Body of pancreas (tissue), 4 donors: ENCODE results near the gene OR2A42.
"Not testable (repeated sequence)": the region's sequence is repeated elsewhere in the genome, so short reads cannot be mapped to it uniquely, and the experiment has no call there.

Experiments used
- POLR2A ChIP-seq, 3 donors: fragments of 450-650 bp; IDR thresholded peaks; one replicate each; pipeline ENCODE4 v1.6.1; 2016; ENCODE audit warnings: antibody characterized with exemption in 3 of 3, mild to moderate bottlenecking in 2 of 3
- TF ChIP-seq, protein P1 (sequence below), 7 experiments: fragments of 450-650 bp in 4 of 7; fragments of 200-600 bp in 3 of 7; sonication (generic) in 3 of 7; IDR thresholded peaks; one replicate each; pipeline ENCODE4 v1.5.1; 2016 to 2019; ENCODE audit warnings: antibody characterized with exemption in 7 of 7

- TF ChIP-seq, protein P1, sequence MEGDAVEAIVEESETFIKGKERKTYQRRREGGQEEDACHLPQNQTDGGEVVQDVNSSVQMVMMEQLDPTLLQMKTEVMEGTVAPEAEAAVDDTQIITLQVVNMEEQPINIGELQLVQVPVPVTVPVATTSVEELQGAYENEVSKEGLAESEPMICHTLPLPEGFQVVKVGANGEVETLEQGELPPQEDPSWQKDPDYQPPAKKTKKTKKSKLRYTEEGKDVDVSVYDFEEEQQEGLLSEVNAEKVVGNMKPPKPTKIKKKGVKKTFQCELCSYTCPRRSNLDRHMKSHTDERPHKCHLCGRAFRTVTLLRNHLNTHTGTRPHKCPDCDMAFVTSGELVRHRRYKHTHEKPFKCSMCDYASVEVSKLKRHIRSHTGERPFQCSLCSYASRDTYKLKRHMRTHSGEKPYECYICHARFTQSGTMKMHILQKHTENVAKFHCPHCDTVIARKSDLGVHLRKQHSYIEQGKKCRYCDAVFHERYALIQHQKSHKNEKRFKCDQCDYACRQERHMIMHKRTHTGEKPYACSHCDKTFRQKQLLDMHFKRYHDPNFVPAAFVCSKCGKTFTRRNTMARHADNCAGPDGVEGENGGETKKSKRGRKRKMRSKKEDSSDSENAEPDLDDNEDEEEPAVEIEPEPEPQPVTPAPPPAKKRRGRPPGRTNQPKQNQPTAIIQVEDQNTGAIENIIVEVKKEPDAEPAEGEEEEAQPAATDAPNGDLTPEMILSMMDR (IDR thresholded peaks at IDR 0.05) = not testable (repeated sequence)
- TF ChIP-seq POLR2A (IDR thresholded peaks at IDR 0.05) = not testable (repeated sequence)
Observed at GRCh38 chr7:144275281-144275680, 35.9 kb upstream of the OR2A42 start.
